ENCODE data around the gene SNAPC2.
A peak's percentile ranks its signal among the peaks of the same experiment; 100 is the strongest.

GRCh38 chr19:7925171-7925851, 5.2 kb downstream of the SNAPC2 start:
- no peak for TF ChIP-seq POLR2A (IDR thresholded peaks at IDR 0.05)
- TF ChIP-seq CTCF (IDR thresholded peaks at IDR 0.05) = peak in 3 of 4 experiments; percentile 36 to 95 (median 59)
- TF ChIP-seq POLR2AphosphoS5 (IDR thresholded peaks at IDR 0.05) = peak in 3 of 4 donors; percentile 42 to 64 (median 53)
- no peak for TF ChIP-seq EP300 (IDR thresholded peaks at IDR 0.05)
